ENCODE measurements around the gene ARMC7. TPM values are rescaled to one million over a fixed set of nuclear protein-coding genes. Genes with fewer than 3 reads are reported as not detected.

Gene ARMC7
- polyA plus RNA-seq, 1 donor (not counting 4 experiments of a cell fraction or from before 2014, with no cell fraction given): 4.2 TPM

- H3K27me3 ChIP-seq (ENCODE audit: control insufficient read depth, extremely low read depth, insufficient read depth, low read length): no peaks in the 10 kb centered on the region
- no peak overlapping the region for H3K9ac ChIP-seq (ENCODE audit: control insufficient read depth, extremely low read depth, insufficient read depth, low read length)
- no peaks in the 10 kb centered on the region for H4K20me1 ChIP-seq (ENCODE audit: control insufficient read depth, extremely low read depth, insufficient read depth, low read length)
- no peaks in the 10 kb centered on the region for H3K79me2 ChIP-seq (ENCODE audit: control insufficient read depth, insufficient read depth, low read length)
- no peak overlapping the region for H2AFZ ChIP-seq (ENCODE audit: control insufficient read depth, low read length)
- DNase-seq (ENCODE audit: low read depth, low spot score): no peak
- FAIRE-seq: no peak
- dilution Hi-C loops (cut with MboI; ENCODE audit: extremely low pct_ligation_motif_present, low sequenced_read_pairs): no loop called here
- no peak overlapping the region for H3K27ac ChIP-seq (ENCODE audit: control insufficient read depth, insufficient read depth, low read length)
- H3K4me1 ChIP-seq (ENCODE audit: control insufficient read depth, extremely low read depth, insufficient read depth, low read length): peaks cover 23% of the 10 kb centered on the region
- H3K36me3 ChIP-seq (ENCODE audit: control insufficient read depth in 2 of 2, extremely low read depth in 1 of 2, insufficient read depth in 2 of 2, low read length in 2 of 2): no peaks in the 10 kb centered on the region
- H3K9me1 ChIP-seq (ENCODE audit: control insufficient read depth, extremely low read depth, insufficient read depth, low read length): no peaks in the 10 kb centered on the region
- no peak overlapping the region for H3K4me3 ChIP-seq (ENCODE audit: control insufficient read depth in 2 of 3, extremely low read depth in 1 of 3, insufficient read depth in 2 of 3, low read depth in 1 of 3, low read length in 3 of 3)
- no peak overlapping the region for H3K4me2 ChIP-seq (ENCODE audit: control insufficient read depth, extremely low read depth, insufficient read depth, low read depth, low read length)
- TF ChIP-seq CTCF (optimal IDR thresholded peaks at IDR 0.05 in 1 of 3, IDR thresholded peaks at IDR 0.05 in 1 of 3, conservative IDR thresholded peaks at IDR 0.05 in 1 of 3; ENCODE audit: extremely low read depth in 1 of 3, insufficient read depth in 2 of 3, low read length in 3 of 3) (no peak), EZH2 (IDR thresholded peaks at IDR 0.05; ENCODE audit: low read length) (no peak)
- no peaks in the 10 kb centered on the region for H3K9me3 ChIP-seq (ENCODE audit: control insufficient read depth, low read depth, low read length)
Observed at GRCh38 chr17:75075597-75076336, 34.0 kb upstream of the ARMC7 start.

DNA sequence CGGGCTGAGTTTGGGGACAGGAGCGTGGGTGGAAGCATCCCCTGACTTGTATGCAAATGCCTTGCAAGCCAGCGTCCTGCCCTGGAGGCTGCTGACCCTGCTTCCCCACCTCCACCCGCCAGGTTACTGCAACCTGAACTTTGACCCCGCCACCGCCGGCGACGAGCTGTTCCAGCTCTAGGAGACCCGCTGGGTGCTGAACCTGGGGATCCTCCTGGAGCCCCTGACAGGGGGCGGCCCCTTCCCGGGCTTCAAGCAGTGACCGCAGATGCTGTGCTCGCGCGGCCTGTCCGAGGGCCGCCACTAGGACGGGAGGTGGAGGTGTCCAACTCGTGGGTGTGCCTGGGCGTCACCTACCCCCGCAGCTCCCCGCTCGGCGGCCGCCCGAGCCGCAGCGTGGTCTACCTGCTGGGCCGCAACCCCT is 32.7 kb upstream of the ARMC7 start:
- no peak overlapping the region for H3K4me2 ChIP-seq (ENCODE audit: control insufficient read depth, extremely low read depth, insufficient read depth, low read depth, low read length)
- peaks cover 23% of the 10 kb centered on the region for H3K4me1 ChIP-seq (ENCODE audit: control insufficient read depth, extremely low read depth, insufficient read depth, low read length)
- H3K4me3 ChIP-seq (ENCODE audit: control insufficient read depth in 2 of 3, extremely low read depth in 1 of 3, insufficient read depth in 2 of 3, low read depth in 1 of 3, low read length in 3 of 3): no peak overlapping the region
- no peaks in the 10 kb centered on the region for H3K27me3 ChIP-seq (ENCODE audit: control insufficient read depth, extremely low read depth, insufficient read depth, low read length)
- peak overlapping the region; percentile 46 for H2AFZ ChIP-seq (ENCODE audit: control insufficient read depth, low read length)
- TF ChIP-seq EZH2 (IDR thresholded peaks at IDR 0.05; ENCODE audit: low read length) (no peak), CTCF (optimal IDR thresholded peaks at IDR 0.05 in 1 of 3, IDR thresholded peaks at IDR 0.05 in 1 of 3, conservative IDR thresholded peaks at IDR 0.05 in 1 of 3; ENCODE audit: extremely low read depth in 1 of 3, insufficient read depth in 2 of 3, low read length in 3 of 3) (no peak)
- dilution Hi-C loops (cut with MboI; ENCODE audit: extremely low pct_ligation_motif_present, low sequenced_read_pairs): no loop called here
- H3K9me3 ChIP-seq (ENCODE audit: control insufficient read depth, low read depth, low read length): no peaks in the 10 kb centered on the region
- H3K9ac ChIP-seq (ENCODE audit: control insufficient read depth, extremely low read depth, insufficient read depth, low read length): no peak overlapping the region
- no peaks in the 10 kb centered on the region for H4K20me1 ChIP-seq (ENCODE audit: control insufficient read depth, extremely low read depth, insufficient read depth, low read length)
- FAIRE-seq (no peak), DNase-seq (ENCODE audit: low read depth, low spot score) (no peak)
- no peaks in the 10 kb centered on the region for H3K9me1 ChIP-seq (ENCODE audit: control insufficient read depth, extremely low read depth, insufficient read depth, low read length)
- H3K27ac ChIP-seq (ENCODE audit: control insufficient read depth, insufficient read depth, low read length): no peak overlapping the region
- no peaks in the 10 kb centered on the region for H3K36me3 ChIP-seq (ENCODE audit: control insufficient read depth in 2 of 2, extremely low read depth in 1 of 2, insufficient read depth in 2 of 2, low read length in 2 of 2)
- H3K79me2 ChIP-seq (ENCODE audit: control insufficient read depth, insufficient read depth, low read length): no peaks in the 10 kb centered on the region
